Endothelial cell (in vitro differentiated cells): ENCODE measurements around the gene CFAP46. TPM values are rescaled to one million over a fixed set of nuclear protein-coding genes. Genes with fewer than 3 reads are reported as not detected.

Experiments
- DNase-seq: peaks from one replicate; pipeline ENCODE4 v3.0.0; 2021; ENCODE audit warnings: low spot score
- H3K27ac Mint-ChIP-seq: one replicate; pipeline ENCODE4 v1.8.0; 2021; ENCODE audit warnings: mixed read lengths, inconsistent platforms; ENCODE audit not compliant: unreplicated experiment
- H3K27me3 Mint-ChIP-seq: one replicate; pipeline ENCODE4 v1.8.0; 2021; ENCODE audit warnings: mild to moderate bottlenecking, moderate library complexity, mixed read lengths, inconsistent platforms; ENCODE audit not compliant: unreplicated experiment
- H3K36me3 Mint-ChIP-seq: one replicate; pipeline ENCODE4 v1.8.0; 2021; ENCODE audit warnings: mild to moderate bottlenecking, low read depth, mixed read lengths, inconsistent platforms; ENCODE audit not compliant: unreplicated experiment
- H3K4me1 Mint-ChIP-seq: one replicate; pipeline ENCODE4 v1.8.0; 2021; ENCODE audit warnings: mild to moderate bottlenecking, mixed read lengths, inconsistent platforms; ENCODE audit not compliant: unreplicated experiment
- H3K4me3 Mint-ChIP-seq: one replicate; pipeline ENCODE4 v1.8.0; 2021; ENCODE audit warnings: mild to moderate bottlenecking, mixed read lengths, inconsistent platforms; ENCODE audit not compliant: unreplicated experiment
- H3K9me3 Mint-ChIP-seq: one replicate; pipeline ENCODE4 v1.8.0; 2021; ENCODE audit warnings: mixed read lengths, inconsistent platforms; ENCODE audit not compliant: unreplicated experiment
- CTCF ChIP-seq: fragments of 200-600 bp; sonication (generic); IDR thresholded peaks from one replicate; pipeline ENCODE4 v1.5.0; 2021; ENCODE audit warnings: antibody characterized with exemption; ENCODE audit not compliant: unreplicated experiment
- total RNA-seq: library from RNA; stranded (reverse); fragmentation: NEBNext Ultra II Directional; extraction: Animal tissue kit (Norgen Biotek cat#: 25700); gene quantifications from one replicate; pipeline ENCODE4 v1.2.1, GENCODE V29; 2021; ENCODE audit not compliant: unreplicated experiment

Gene CFAP46
- total RNA-seq, 1 donor from 2014 or later: 0.95 TPM

- Mint-ChIP-seq H3K36me3 (no peaks in the 10 kb centered on the region), H3K4me3 (no peak overlapping the region), H3K4me1 (no peaks in the 10 kb centered on the region), H3K27me3 (peaks cover 7% of the 10 kb centered on the region), H3K9me3 (no peaks in the 10 kb centered on the region), H3K27ac (no peak overlapping the region)
- no peak for TF ChIP-seq CTCF
- DNase-seq: no peak
Measured at GRCh38 chr10:132810807-132811700, 131.3 kb downstream of the CFAP46 start.

GRCh38 chr10:132810141-132810806, 132.1 kb downstream of the CFAP46 start:
- Mint-ChIP-seq H3K4me3 (no peak overlapping the region), H3K27me3 (peaks cover 4% of the 10 kb centered on the region), H3K27ac (no peak overlapping the region), H3K36me3 (no peaks in the 10 kb centered on the region), H3K9me3 (no peaks in the 10 kb centered on the region), H3K4me1 (no peaks in the 10 kb centered on the region)
- no peak for TF ChIP-seq CTCF
- DNase-seq: no peak

GRCh38 chr10:132809232-132810140, 132.9 kb downstream of the CFAP46 start:
- Mint-ChIP-seq H3K4me3 (no peak overlapping the region), H3K36me3 (no peaks in the 10 kb centered on the region), H3K4me1 (no peaks in the 10 kb centered on the region), H3K27me3 (peaks cover 4% of the 10 kb centered on the region), H3K9me3 (no peaks in the 10 kb centered on the region), H3K27ac (no peak overlapping the region)
- DNase-seq: no peak
- no peak for TF ChIP-seq CTCF

GRCh38 chr10:132808383-132809231, 133.8 kb downstream of the CFAP46 start:
- Mint-ChIP-seq H3K9me3 (no peaks in the 10 kb centered on the region), H3K27me3 (peaks cover 7% of the 10 kb centered on the region), H3K4me3 (no peak overlapping the region), H3K27ac (no peak overlapping the region), H3K4me1 (no peaks in the 10 kb centered on the region), H3K36me3 (no peaks in the 10 kb centered on the region)
- TF ChIP-seq CTCF: no peak
- DNase-seq: no peak
